IPS-15b (cell line): ENCODE data around the gene L3MBTL3.

ENCODE experiments used
- H3K27me3 ChIP-seq: one replicate; pipeline ENCODE4 v1.6.1; 2013; ENCODE audit warnings: low read length; ENCODE audit not compliant: control insufficient read depth, insufficient read depth
- H3K36me3 ChIP-seq: one replicate; pipeline ENCODE4 v1.6.1; 2013; ENCODE audit warnings: low read length; ENCODE audit not compliant: control insufficient read depth, insufficient read depth
- H3K4me1 ChIP-seq: one replicate; pipeline ENCODE4 v1.6.1; 2013; ENCODE audit warnings: mild to moderate bottlenecking, low read length; ENCODE audit not compliant: control insufficient read depth, insufficient read depth
- H3K4me3 ChIP-seq: one replicate; pipeline ENCODE4 v1.5.1; 2013; ENCODE audit warnings: low read depth, low read length
- H3K9ac ChIP-seq: one replicate; pipeline ENCODE4 v1.6.1; 2013; ENCODE audit warnings: low read depth, mild to moderate bottlenecking, low read length
- H3K9me3 ChIP-seq: one replicate; pipeline ENCODE4 v1.6.1; 2013; ENCODE audit warnings: mild to moderate bottlenecking, low read length; ENCODE audit not compliant: control insufficient read depth, insufficient read depth

The L3MBTL3 gene

GRCh38 chr6:130008236-130008873 is 10.0 kb upstream of the L3MBTL3 start:
- no peaks in the 10 kb centered on the region for H3K9me3 ChIP-seq
- no peaks in the 10 kb centered on the region for H3K36me3 ChIP-seq
- no peaks in the 10 kb centered on the region for H3K27me3 ChIP-seq
- no peak overlapping the region for H3K4me3 ChIP-seq
- H3K9ac ChIP-seq = no peak overlapping the region
- no peaks in the 10 kb centered on the region for H3K4me1 ChIP-seq

GRCh38 chr6:130009146-130009545 is 9.2 kb upstream of the L3MBTL3 start:
- Histone ChIP-seq H3K4me3 (no peak overlapping the region), H3K4me1 (no peaks in the 10 kb centered on the region), H3K9me3 (no peaks in the 10 kb centered on the region), H3K9ac (no peak overlapping the region), H3K36me3 (no peaks in the 10 kb centered on the region), H3K27me3 (no peaks in the 10 kb centered on the region)

GRCh38 chr6:130010387-130010786 is 8.0 kb upstream of the L3MBTL3 start:
- Histone ChIP-seq H3K9ac (no peak overlapping the region), H3K9me3 (no peaks in the 10 kb centered on the region), H3K27me3 (no peaks in the 10 kb centered on the region), H3K4me3 (no peak overlapping the region), H3K4me1 (no peaks in the 10 kb centered on the region), H3K36me3 (no peaks in the 10 kb centered on the region)

GRCh38 chr6:130012728-130013127 is 5.7 kb upstream of the L3MBTL3 start:
- H3K4me3 ChIP-seq = no peak overlapping the region
- peaks cover 8% of the 10 kb centered on the region for H3K27me3 ChIP-seq
- H3K9me3 ChIP-seq = no peaks in the 10 kb centered on the region
- no peaks in the 10 kb centered on the region for H3K36me3 ChIP-seq
- H3K4me1 ChIP-seq = peaks cover 1% of the 10 kb centered on the region
- no peak overlapping the region for H3K9ac ChIP-seq

GRCh38 chr6:130018744-130019325 is 454 bp downstream of the L3MBTL3 start:
- Histone ChIP-seq H3K36me3 (no peaks in the 10 kb centered on the region), H3K9ac (no peak overlapping the region), H3K27me3 (peaks cover 22% of the 10 kb centered on the region), H3K4me1 (peaks cover 5% of the 10 kb centered on the region), H3K9me3 (no peaks in the 10 kb centered on the region), H3K4me3 (peak overlapping the region; percentile 77)

GRCh38 chr6:130019326-130020072 is 1.1 kb downstream of the L3MBTL3 start:
- Histone ChIP-seq H3K4me3 (peak overlapping the region; percentile 75), H3K36me3 (no peaks in the 10 kb centered on the region), H3K4me1 (peaks cover 5% of the 10 kb centered on the region), H3K9me3 (no peaks in the 10 kb centered on the region), H3K9ac (peak overlapping the region; percentile 50), H3K27me3 (peaks cover 22% of the 10 kb centered on the region)

- Histone ChIP-seq H3K36me3 (no peaks in the 10 kb centered on the region), H3K4me3 (peak overlapping the region; percentile 66), H3K4me1 (peaks cover 5% of the 10 kb centered on the region), H3K9me3 (no peaks in the 10 kb centered on the region), H3K9ac (no peak overlapping the region), H3K27me3 (peaks cover 22% of the 10 kb centered on the region)
These were observed 1.9 kb downstream of the L3MBTL3 start for GRCh38 chr6:130020073-130020906.

- Histone ChIP-seq H3K4me1 (peaks cover 5% of the 10 kb centered on the region), H3K36me3 (no peaks in the 10 kb centered on the region), H3K4me3 (peak overlapping the region; percentile 66), H3K9me3 (no peaks in the 10 kb centered on the region), H3K27me3 (peaks cover 22% of the 10 kb centered on the region), H3K9ac (no peak overlapping the region)
These were observed 2.7 kb downstream of the L3MBTL3 start for GRCh38 chr6:130020907-130021629.

GRCh38 chr6:130026859-130027258 is 8.5 kb downstream of the L3MBTL3 start:
- H3K4me1 ChIP-seq = no peaks in the 10 kb centered on the region
- H3K9me3 ChIP-seq = no peaks in the 10 kb centered on the region
- H3K9ac ChIP-seq = no peak overlapping the region
- no peak overlapping the region for H3K4me3 ChIP-seq
- peaks cover 3% of the 10 kb centered on the region for H3K36me3 ChIP-seq
- peaks cover 4% of the 10 kb centered on the region for H3K27me3 ChIP-seq

- Histone ChIP-seq H3K9ac (no peak overlapping the region), H3K4me1 (no peaks in the 10 kb centered on the region), H3K27me3 (no peaks in the 10 kb centered on the region), H3K4me3 (no peak overlapping the region), H3K9me3 (no peaks in the 10 kb centered on the region), H3K36me3 (peaks cover 3% of the 10 kb centered on the region)
These were observed 9.6 kb downstream of the L3MBTL3 start for GRCh38 chr6:130027948-130028347.

GRCh38 chr6:130029163-130029562 is 10.8 kb downstream of the L3MBTL3 start:
- Histone ChIP-seq H3K4me3 (no peak overlapping the region), H3K4me1 (no peaks in the 10 kb centered on the region), H3K36me3 (peaks cover 3% of the 10 kb centered on the region), H3K27me3 (no peaks in the 10 kb centered on the region), H3K9ac (no peak overlapping the region), H3K9me3 (no peaks in the 10 kb centered on the region)
